DOHH2 (cell line): ENCODE data around the gene AQP6.

ENCODE experiments used
- CTCF ChIP-seq: fragments of 200-600 bp; sonication (generic); IDR thresholded peaks from one replicate; pipeline ENCODE4 v1.5.1; 2014; ENCODE audit warnings: antibody characterized with exemption, mild to moderate bottlenecking, low read depth, low read length; ENCODE audit not compliant: poor library complexity, severe bottlenecking
- EZH2phosphoT487 ChIP-seq: fragments of 200-600 bp; sonication (generic); IDR thresholded peaks from 2 replicates; pipeline ENCODE4 v1.6.1; 2017; ENCODE audit warnings: borderline replicate concordance, mild to moderate bottlenecking, antibody characterized with exemption, low read length, moderate library complexity, mixed read lengths

DNA sequence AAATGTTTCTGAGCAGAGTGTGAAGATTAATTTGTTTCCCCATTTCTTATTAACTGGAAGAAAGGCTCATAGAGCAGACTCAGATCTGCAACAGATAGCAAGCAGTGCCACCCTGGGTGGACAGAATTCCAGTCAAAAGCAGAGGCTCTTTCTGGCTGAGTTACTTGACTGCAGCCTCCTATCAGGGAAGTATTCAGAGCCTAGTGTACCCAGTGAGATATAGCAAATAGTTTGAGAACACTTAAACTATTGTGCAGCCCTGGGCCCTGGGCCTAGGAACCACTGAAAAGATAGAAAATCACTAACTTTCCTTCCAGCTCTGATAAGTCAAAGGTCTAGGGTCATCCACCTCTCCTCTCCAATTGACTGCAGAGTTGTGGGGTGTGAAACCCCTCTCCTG lies 33.4 kb upstream of the AQP6 start:
- TF ChIP-seq EZH2phosphoT487: no peak
- TF ChIP-seq CTCF: no peak
